ENCODE measurements around the gene SLC16A6. TPM values are rescaled to one million over a fixed set of nuclear protein-coding genes. Genes with fewer than 3 reads are reported as not detected.
A peak's percentile ranks its signal among the peaks of the same experiment; 100 is the strongest.

The SLC16A6 gene
- total RNA-seq, 6 donors from 2014 or later, result 2.4 to 9.9 (median 6.5) TPM

DNA sequence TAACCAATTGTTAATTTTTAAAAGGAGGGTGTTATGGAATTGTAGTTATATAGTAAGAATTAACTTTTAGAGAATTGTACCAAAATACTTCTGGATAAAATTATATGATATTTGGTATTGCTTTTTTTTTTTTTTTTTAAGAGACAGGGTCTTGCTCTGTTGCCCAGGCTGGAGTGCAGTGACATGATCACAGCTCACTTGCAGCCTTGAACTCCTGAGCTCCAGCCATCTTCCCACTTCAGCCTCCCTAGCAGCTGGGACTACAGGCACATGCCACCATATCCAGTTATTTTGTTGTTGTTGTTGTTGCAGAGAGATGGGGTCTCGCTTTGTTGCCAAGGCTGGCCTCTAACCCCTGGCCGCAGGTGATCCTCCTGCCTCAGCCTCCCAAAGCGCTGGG is 8.9 kb upstream of the SLC16A6 start:
- Histone ChIP-seq H3K36me3 (no peaks in the 10 kb centered on the region), H3K27me3 (no peaks in the 10 kb centered on the region), H3K27ac (no peak overlapping the region), H3K9me3 (no peaks in the 10 kb centered on the region), H3K4me1 (no peaks in the 10 kb centered on the region), H3K4me3 (no peak overlapping the region)
- 88 to 98% methylated on average over 3 of the region's 3 CpGs for WGBS, 2 donors
- DNase-seq (peak in 1 of 2 donors; percentile 10), ATAC-seq (ENCODE audit: low FRiP score in 2 of 2) (no peak)
- no peak for TF ChIP-seq POLR2A (IDR thresholded peaks at IDR 0.05)
- TF ChIP-seq, protein P1, sequence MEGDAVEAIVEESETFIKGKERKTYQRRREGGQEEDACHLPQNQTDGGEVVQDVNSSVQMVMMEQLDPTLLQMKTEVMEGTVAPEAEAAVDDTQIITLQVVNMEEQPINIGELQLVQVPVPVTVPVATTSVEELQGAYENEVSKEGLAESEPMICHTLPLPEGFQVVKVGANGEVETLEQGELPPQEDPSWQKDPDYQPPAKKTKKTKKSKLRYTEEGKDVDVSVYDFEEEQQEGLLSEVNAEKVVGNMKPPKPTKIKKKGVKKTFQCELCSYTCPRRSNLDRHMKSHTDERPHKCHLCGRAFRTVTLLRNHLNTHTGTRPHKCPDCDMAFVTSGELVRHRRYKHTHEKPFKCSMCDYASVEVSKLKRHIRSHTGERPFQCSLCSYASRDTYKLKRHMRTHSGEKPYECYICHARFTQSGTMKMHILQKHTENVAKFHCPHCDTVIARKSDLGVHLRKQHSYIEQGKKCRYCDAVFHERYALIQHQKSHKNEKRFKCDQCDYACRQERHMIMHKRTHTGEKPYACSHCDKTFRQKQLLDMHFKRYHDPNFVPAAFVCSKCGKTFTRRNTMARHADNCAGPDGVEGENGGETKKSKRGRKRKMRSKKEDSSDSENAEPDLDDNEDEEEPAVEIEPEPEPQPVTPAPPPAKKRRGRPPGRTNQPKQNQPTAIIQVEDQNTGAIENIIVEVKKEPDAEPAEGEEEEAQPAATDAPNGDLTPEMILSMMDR (IDR thresholded peaks at IDR 0.05), result no peak
- no peak for TF ChIP-seq EP300 (IDR thresholded peaks at IDR 0.05)

DNA sequence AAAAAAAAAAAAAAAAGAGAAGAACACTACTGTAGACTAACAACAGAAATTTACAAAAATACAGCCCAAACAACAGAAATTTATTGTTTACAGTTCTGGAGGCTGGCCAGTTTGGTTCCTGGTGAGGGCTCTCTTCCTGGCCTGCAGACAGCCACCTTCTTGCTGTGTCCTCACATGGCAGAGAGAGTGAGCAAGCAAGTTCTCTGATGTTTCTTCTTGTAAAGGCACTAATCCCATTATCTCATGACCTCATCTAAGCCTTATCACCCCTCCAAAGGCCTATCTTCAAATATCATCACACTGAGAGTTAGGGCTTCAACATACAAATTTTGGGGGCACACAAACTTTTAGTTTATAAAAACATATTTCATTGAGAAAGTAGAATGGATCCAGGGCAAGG is 7.7 kb upstream of the SLC16A6 start:
- H3K9me3 ChIP-seq, result no peaks in the 10 kb centered on the region
- ATAC-seq (ENCODE audit: low FRiP score in 2 of 2) (no peak), DNase-seq (no peak)
- H3K27me3 ChIP-seq, result no peaks in the 10 kb centered on the region
- H3K36me3 ChIP-seq, result no peaks in the 10 kb centered on the region
- H3K4me1 ChIP-seq, result no peaks in the 10 kb centered on the region
- H3K4me3 ChIP-seq, result no peak overlapping the region
- H3K27ac ChIP-seq, result no peak overlapping the region
- TF ChIP-seq POLR2A (IDR thresholded peaks at IDR 0.05) (no peak), POLR2AphosphoS5 (IDR thresholded peaks at IDR 0.05) (no peak), EP300 (IDR thresholded peaks at IDR 0.05) (no peak)
- TF ChIP-seq, protein P1 (IDR thresholded peaks at IDR 0.05), result no peak

DNA sequence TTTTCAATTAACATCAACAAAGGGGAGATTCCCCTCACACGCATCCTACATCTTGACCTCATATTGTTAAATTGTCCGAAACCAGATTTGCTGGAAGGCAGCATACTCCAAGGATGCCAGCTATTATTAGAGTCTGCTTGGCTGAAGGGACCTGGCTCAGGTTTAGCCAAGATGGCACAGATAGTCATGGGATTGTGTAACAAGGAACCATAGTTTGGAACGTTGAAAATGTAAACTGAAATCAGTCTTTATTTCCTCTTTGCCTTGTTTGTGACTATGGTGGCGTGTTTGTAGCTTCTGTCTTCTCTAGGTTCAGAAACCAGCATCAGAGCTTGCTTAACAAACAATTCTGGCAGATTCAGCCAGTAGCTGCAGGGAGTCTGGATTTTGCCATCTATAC is 6.3 kb upstream of the SLC16A6 start:
- Histone ChIP-seq H3K27me3 (peaks cover 0 to 7% (median 2%) of the 10 kb centered on the region in 4 donors), H3K9me3 (no peaks in the 10 kb centered on the region), H3K4me1 (peaks cover 3 to 11% (median 7%) of the 10 kb centered on the region in 4 donors), H3K4me3 (no peak overlapping the region), H3K36me3 (no peaks in the 10 kb centered on the region), H3K27ac (peak overlapping the region; percentile 35 to 73 (median 63))
- 52 to 65% methylated on average over 4 of the region's 4 CpGs for WGBS, 2 donors
- DNase-seq (no peak), ATAC-seq (ENCODE audit: low FRiP score in 2 of 2) (no peak)
- TF ChIP-seq, protein P1 (IDR thresholded peaks at IDR 0.05), result no peak
- peak in 1 of 2 donors; percentile 10 for TF ChIP-seq POLR2AphosphoS5 (IDR thresholded peaks at IDR 0.05)
- no peak for TF ChIP-seq POLR2A (IDR thresholded peaks at IDR 0.05)
- TF ChIP-seq EP300 (IDR thresholded peaks at IDR 0.05), result no peak

DNA sequence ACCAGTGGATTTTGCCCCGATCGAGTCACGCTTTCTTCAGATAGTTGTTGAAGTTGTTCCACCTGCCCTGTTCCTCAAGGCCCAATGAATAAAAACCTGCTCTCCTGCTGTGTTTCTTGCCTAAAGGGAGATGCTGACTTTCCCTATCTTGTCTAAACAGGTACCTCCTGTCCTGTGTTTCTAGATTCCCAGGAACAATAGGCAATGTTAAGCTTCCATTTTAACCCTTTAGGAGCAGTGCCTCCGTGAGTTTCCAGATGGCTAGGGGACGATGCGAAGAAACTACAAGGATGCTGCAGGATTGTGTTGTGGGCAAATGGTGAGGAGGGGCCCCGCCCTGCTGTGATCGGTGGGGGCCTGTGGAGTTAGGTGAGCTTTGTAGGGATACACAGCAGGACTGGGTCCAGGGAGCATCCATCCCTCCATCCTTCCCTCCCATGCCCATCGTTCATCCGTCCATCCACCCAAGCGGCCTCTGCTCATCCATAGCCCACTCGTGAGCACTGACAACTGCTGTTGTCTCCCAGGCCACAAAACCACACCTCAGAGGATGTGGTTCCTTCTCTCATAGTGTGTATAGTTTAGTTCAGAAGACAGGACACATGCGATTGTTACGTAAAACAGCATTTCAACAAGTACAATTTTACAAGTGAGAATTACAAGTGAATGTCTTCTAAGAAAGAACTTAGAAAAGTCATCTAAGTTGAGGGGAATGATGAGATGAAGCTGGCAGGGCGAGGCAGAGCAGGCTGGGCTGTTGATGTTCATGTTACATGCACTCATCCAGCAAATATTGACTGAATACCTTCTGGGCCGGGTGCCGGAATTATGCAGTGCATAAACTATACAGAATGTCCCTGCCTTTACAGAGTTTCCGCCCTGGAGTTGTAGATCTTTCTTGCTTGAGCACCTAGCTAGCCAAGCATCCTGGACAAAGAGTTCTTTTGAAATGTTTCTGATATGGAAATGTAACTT is 5.6 kb upstream of the SLC16A6 start:
- TF ChIP-seq POLR2AphosphoS5 (IDR thresholded peaks at IDR 0.05) (peak in 1 of 2 donors; percentile 48), EP300 (IDR thresholded peaks at IDR 0.05) (no peak), POLR2A (IDR thresholded peaks at IDR 0.05) (peak in 1 of 4 donors; percentile 37)
- TF ChIP-seq, protein P1 (IDR thresholded peaks at IDR 0.05), result no peak
- Histone ChIP-seq H3K27me3 (peaks cover 0 to 13% (median 6%) of the 10 kb centered on the region in 4 donors), H3K36me3 (no peaks in the 10 kb centered on the region), H3K4me1 (peaks cover 10 to 18% (median 13%) of the 10 kb centered on the region in 4 donors), H3K27ac (peak overlapping the region; percentile 35 to 73 (median 63)), H3K9me3 (no peaks in the 10 kb centered on the region), H3K4me3 (no peak overlapping the region)
- DNase-seq (peak in 1 of 2 donors; percentile 67), ATAC-seq (ENCODE audit: low FRiP score in 2 of 2) (no peak)
- 74 to 81% methylated on average over 18 of the region's 18 CpGs for WGBS, 2 donors
